ENCODE results near the gene ANXA9.

ANXA9 gene

DNA sequence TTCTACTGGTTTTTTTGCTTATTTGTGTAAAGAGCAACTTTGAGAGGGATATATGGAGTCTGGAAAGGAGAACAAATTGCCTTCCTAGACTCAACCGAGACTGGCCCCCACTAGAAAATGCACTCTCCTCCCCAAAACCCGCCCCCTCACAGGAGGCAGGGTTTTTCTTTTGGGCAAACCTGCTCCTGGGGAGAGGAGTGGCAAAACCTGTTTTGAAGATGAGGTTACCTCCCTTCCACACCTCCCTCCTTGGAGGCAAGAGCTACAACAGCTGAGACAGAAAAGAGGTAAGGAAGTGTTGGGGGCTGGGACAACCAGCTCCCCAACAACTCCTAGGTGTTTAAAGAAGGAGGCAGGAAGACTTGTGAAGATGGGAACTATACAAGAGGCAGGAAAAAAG is 54.3 kb downstream of the ANXA9 start, which contains the start of gene BNIPL:
Gene BNIPL, plus strand, starts transcription at position 231 of the 400 bp plus-strand sequence. Its CDS starts 140 bp downstream, at position 371.
- no CpG with 5 or more reads among the region's 2 CpGs for WGBS, 2 donors (ENCODE audit: extremely low coverage in 2 of 2, insufficient read length in 2 of 2, insufficient replicate concordance in 1 of 2)
- no peak within 1 kb of the TSS for H4K8ac ChIP-seq (ENCODE audit: low read depth, low read length)

DNA sequence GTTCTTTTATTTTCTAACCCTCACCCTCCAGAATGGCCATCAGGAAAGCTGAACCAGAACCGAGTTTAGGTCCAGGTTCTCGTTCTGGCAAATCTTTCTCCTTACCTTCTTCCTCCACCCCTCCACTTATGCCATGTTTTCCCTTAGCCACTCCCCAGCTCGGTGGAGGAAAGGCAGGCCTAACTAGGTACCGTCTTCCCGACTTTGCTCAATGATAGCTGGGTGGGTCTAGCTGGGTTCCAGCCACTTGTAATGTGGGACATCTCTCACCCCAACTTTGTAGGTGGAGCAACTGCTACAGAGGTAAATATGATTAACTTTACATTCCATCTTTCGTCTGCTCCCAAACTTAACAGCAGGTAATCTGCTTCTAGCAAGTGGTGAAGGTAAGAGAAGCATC is 54.9 kb downstream of the ANXA9 start:
- Histone ChIP-seq H4K8ac (ENCODE audit: low read depth, low read length) (no peak overlapping the region), H3K4me3 (ENCODE audit: low read length in 2 of 2) (no peak overlapping the region), H3K27me3 (ENCODE audit: control insufficient read depth in 3 of 3, insufficient read depth in 3 of 3, low read depth in 1 of 3, low read length in 3 of 3) (no peaks in the 10 kb centered on the region), H2BK120ac (ENCODE audit: low read depth, low read length) (no peak overlapping the region), H2BK12ac (ENCODE audit: low read length) (no peak overlapping the region), H3K9me3 (replicated peaks in 1 of 2; ENCODE audit: control insufficient read depth in 2 of 2, insufficient read depth in 1 of 2, low read depth in 1 of 2, low read length in 2 of 2) (no peaks in the 10 kb centered on the region), H2AK5ac (ENCODE audit: low read depth, low read length) (no peak overlapping the region), H3K4me2 (ENCODE audit: insufficient read depth, low read length, poor library complexity, severe bottlenecking) (no peak overlapping the region), H3K27ac (replicated peaks; ENCODE audit: low read length) (no peak overlapping the region), H2AFZ (ENCODE audit: low read length) (no peak overlapping the region), H3K23ac (ENCODE audit: low read depth, low read length, poor library complexity) (no peak overlapping the region), H3K79me1 (ENCODE audit: low read depth, low read length) (no peaks in the 10 kb centered on the region), H3K36me3 (replicated peaks in 1 of 2; ENCODE audit: control insufficient read depth in 2 of 2, insufficient read depth in 2 of 2, low read length in 2 of 2) (peaks cover 11 to 26% of the 10 kb centered on the region in 2 donors), H3K14ac (ENCODE audit: low read length) (no peak overlapping the region), H3K4ac (ENCODE audit: low read length) (no peak overlapping the region), H3K18ac (ENCODE audit: low read length) (no peak overlapping the region), H4K91ac (ENCODE audit: low read depth, low read length, poor library complexity) (no peak overlapping the region), H2BK15ac (ENCODE audit: low read length) (no peak overlapping the region), H3K4me1 (ENCODE audit: control insufficient read depth in 2 of 2, insufficient read depth in 1 of 2, low read depth in 1 of 2, low read length in 2 of 2) (no peaks in the 10 kb centered on the region), H3K9ac (ENCODE audit: low read depth, low read length, poor library complexity) (no peak overlapping the region), H2BK5ac (ENCODE audit: low read length) (no peak overlapping the region)
- DNase-seq (ENCODE audit: low spot score) = no peak
- WGBS, 2 donors (ENCODE audit: extremely low coverage in 2 of 2, insufficient read length in 2 of 2, insufficient replicate concordance in 1 of 2) = no CpG with 5 or more reads among the region's 6 CpGs

More for the DNA sequence above, 54.3 kb downstream of the ANXA9 start, which contains the start of gene BNIPL:
- no peak for DNase-seq (ENCODE audit: low spot score)
- H3K4ac ChIP-seq (ENCODE audit: low read length) = no peak within 1 kb of the TSS
- H3K4me3 ChIP-seq (ENCODE audit: low read length in 2 of 2) = no peak within 1 kb of the TSS
- no peak within 1 kb of the TSS for H3K27ac ChIP-seq (replicated peaks; ENCODE audit: low read length)
- no peak within 1 kb of the TSS for H2BK15ac ChIP-seq (ENCODE audit: low read length)
- H3K18ac ChIP-seq (ENCODE audit: low read length) = no peak within 1 kb of the TSS
- H2AFZ ChIP-seq (ENCODE audit: low read length) = no peak within 1 kb of the TSS
- no peak within 1 kb of the TSS for H3K14ac ChIP-seq (ENCODE audit: low read length)
- H3K4me1 ChIP-seq (ENCODE audit: control insufficient read depth in 2 of 2, insufficient read depth in 1 of 2, low read depth in 1 of 2, low read length in 2 of 2) = no peaks in the 10 kb centered on the region
- no peak within 1 kb of the TSS for H2BK5ac ChIP-seq (ENCODE audit: low read length)
- H4K91ac ChIP-seq (ENCODE audit: low read depth, low read length, poor library complexity) = no peak within 1 kb of the TSS
- H3K9ac ChIP-seq (ENCODE audit: low read depth, low read length, poor library complexity) = no peak within 1 kb of the TSS
- no peak within 1 kb of the TSS for H2BK120ac ChIP-seq (ENCODE audit: low read depth, low read length)
- no peak within 1 kb of the TSS for H2BK12ac ChIP-seq (ENCODE audit: low read length)
- no peak within 1 kb of the TSS for H3K23ac ChIP-seq (ENCODE audit: low read depth, low read length, poor library complexity)
- no peaks in the 10 kb centered on the region for H3K9me3 ChIP-seq (replicated peaks in 1 of 2; ENCODE audit: control insufficient read depth in 2 of 2, insufficient read depth in 1 of 2, low read depth in 1 of 2, low read length in 2 of 2)
- no peaks in the 10 kb centered on the region for H3K79me1 ChIP-seq (ENCODE audit: low read depth, low read length)
- H3K27me3 ChIP-seq (ENCODE audit: control insufficient read depth in 3 of 3, insufficient read depth in 3 of 3, low read depth in 1 of 3, low read length in 3 of 3) = no peaks in the 10 kb centered on the region
- H3K36me3 ChIP-seq (replicated peaks in 1 of 2; ENCODE audit: control insufficient read depth in 2 of 2, insufficient read depth in 2 of 2, low read length in 2 of 2) = peaks cover 12 to 31% of the 10 kb centered on the region in 2 donors
- H2AK5ac ChIP-seq (ENCODE audit: low read depth, low read length) = no peak within 1 kb of the TSS
- H3K4me2 ChIP-seq (ENCODE audit: insufficient read depth, low read length, poor library complexity, severe bottlenecking) = no peak within 1 kb of the TSS

GRCh38 chr1:151039521-151039920 is 57.4 kb downstream of the ANXA9 start:
- no peaks in the 10 kb centered on the region for H3K27me3 ChIP-seq (ENCODE audit: control insufficient read depth in 3 of 3, insufficient read depth in 3 of 3, low read depth in 1 of 3, low read length in 3 of 3)
- no peak overlapping the region for H4K91ac ChIP-seq (ENCODE audit: low read depth, low read length, poor library complexity)
- no peaks in the 10 kb centered on the region for H3K4me1 ChIP-seq (ENCODE audit: control insufficient read depth in 2 of 2, insufficient read depth in 1 of 2, low read depth in 1 of 2, low read length in 2 of 2)
- H2BK15ac ChIP-seq (ENCODE audit: low read length) = no peak overlapping the region
- no peak for DNase-seq (ENCODE audit: low spot score)
- no peak overlapping the region for H3K4ac ChIP-seq (ENCODE audit: low read length)
- H3K9me3 ChIP-seq (replicated peaks in 1 of 2; ENCODE audit: control insufficient read depth in 2 of 2, insufficient read depth in 1 of 2, low read depth in 1 of 2, low read length in 2 of 2) = no peaks in the 10 kb centered on the region
- H3K18ac ChIP-seq (ENCODE audit: low read length) = no peak overlapping the region
- H2AK5ac ChIP-seq (ENCODE audit: low read depth, low read length) = no peak overlapping the region
- no peak overlapping the region for H2BK120ac ChIP-seq (ENCODE audit: low read depth, low read length)
- no CpG with 5 or more reads among the region's 3 CpGs for WGBS, 2 donors (ENCODE audit: extremely low coverage in 2 of 2, insufficient read length in 2 of 2, insufficient replicate concordance in 1 of 2)
- no peak overlapping the region for H2BK5ac ChIP-seq (ENCODE audit: low read length)
- no peak overlapping the region for H3K14ac ChIP-seq (ENCODE audit: low read length)
- no peak overlapping the region for H2BK12ac ChIP-seq (ENCODE audit: low read length)
- no peaks in the 10 kb centered on the region for H3K79me1 ChIP-seq (ENCODE audit: low read depth, low read length)
- no peak overlapping the region for H3K4me3 ChIP-seq (ENCODE audit: low read length in 2 of 2)
- H3K23ac ChIP-seq (ENCODE audit: low read depth, low read length, poor library complexity) = no peak overlapping the region
- H3K27ac ChIP-seq (replicated peaks; ENCODE audit: low read length) = no peak overlapping the region
- no peak overlapping the region for H4K8ac ChIP-seq (ENCODE audit: low read depth, low read length)
- peaks cover 4 to 12% of the 10 kb centered on the region in 2 donors for H3K36me3 ChIP-seq (replicated peaks in 1 of 2; ENCODE audit: control insufficient read depth in 2 of 2, insufficient read depth in 2 of 2, low read length in 2 of 2)
- no peak overlapping the region for H2AFZ ChIP-seq (ENCODE audit: low read length)
- no peak overlapping the region for H3K9ac ChIP-seq (ENCODE audit: low read depth, low read length, poor library complexity)
- no peak overlapping the region for H3K4me2 ChIP-seq (ENCODE audit: insufficient read depth, low read length, poor library complexity, severe bottlenecking)

GRCh38 chr1:151043163-151043562 is 61.1 kb downstream of the ANXA9 start:
- no peak overlapping the region for H3K9ac ChIP-seq (ENCODE audit: low read depth, low read length, poor library complexity)
- no peak overlapping the region for H2AK5ac ChIP-seq (ENCODE audit: low read depth, low read length)
- DNase-seq (ENCODE audit: low spot score) = no peak

More at GRCh38 chr1:151043163-151043562, 61.1 kb downstream of the ANXA9 start:
- WGBS, 2 donors (ENCODE audit: extremely low coverage in 2 of 2, insufficient read length in 2 of 2, insufficient replicate concordance in 1 of 2) = no CpG with 5 or more reads among the region's 1 CpG
- Histone ChIP-seq H2AFZ (ENCODE audit: low read length) (no peak overlapping the region), H3K14ac (ENCODE audit: low read length) (no peak overlapping the region), H3K4me2 (ENCODE audit: insufficient read depth, low read length, poor library complexity, severe bottlenecking) (no peak overlapping the region), H3K4ac (ENCODE audit: low read length) (no peak overlapping the region), H3K79me1 (ENCODE audit: low read depth, low read length) (no peaks in the 10 kb centered on the region), H2BK120ac (ENCODE audit: low read depth, low read length) (no peak overlapping the region), H3K27ac (replicated peaks; ENCODE audit: low read length) (no peak overlapping the region), H2BK12ac (ENCODE audit: low read length) (no peak overlapping the region), H4K8ac (ENCODE audit: low read depth, low read length) (no peak overlapping the region), H3K9me3 (replicated peaks in 1 of 2; ENCODE audit: control insufficient read depth in 2 of 2, insufficient read depth in 1 of 2, low read depth in 1 of 2, low read length in 2 of 2) (no peaks in the 10 kb centered on the region), H3K4me3 (ENCODE audit: low read length in 2 of 2) (no peak overlapping the region), H2BK5ac (ENCODE audit: low read length) (no peak overlapping the region), H3K36me3 (replicated peaks in 1 of 2; ENCODE audit: control insufficient read depth in 2 of 2, insufficient read depth in 2 of 2, low read length in 2 of 2) (no peaks in the 10 kb centered on the region), H2BK15ac (ENCODE audit: low read length) (no peak overlapping the region), H3K27me3 (ENCODE audit: control insufficient read depth in 3 of 3, insufficient read depth in 3 of 3, low read depth in 1 of 3, low read length in 3 of 3) (no peaks in the 10 kb centered on the region), H3K18ac (ENCODE audit: low read length) (no peak overlapping the region), H3K4me1 (ENCODE audit: control insufficient read depth in 2 of 2, insufficient read depth in 1 of 2, low read depth in 1 of 2, low read length in 2 of 2) (peaks cover 0 to 1% of the 10 kb centered on the region in 2 donors), H4K91ac (ENCODE audit: low read depth, low read length, poor library complexity) (no peak overlapping the region), H3K23ac (ENCODE audit: low read depth, low read length, poor library complexity) (no peak overlapping the region)

All from neuronal stem cell (in vitro differentiated cells).